Cardiac atrium fibroblast (primary cell): ENCODE measurements around the gene PIBF1. TPM values are rescaled to one million over a fixed set of nuclear protein-coding genes. Genes with fewer than 3 reads are reported as not detected.

Experiments used
- total RNA-seq: library from RNA; depleted of rRNA; stranded (reverse); fragments of >200 nt; gene quantifications from 2 replicates; pipeline ENCODE4 v1.2.3, GENCODE V29; 2015

Gene PIBF1, protein sequence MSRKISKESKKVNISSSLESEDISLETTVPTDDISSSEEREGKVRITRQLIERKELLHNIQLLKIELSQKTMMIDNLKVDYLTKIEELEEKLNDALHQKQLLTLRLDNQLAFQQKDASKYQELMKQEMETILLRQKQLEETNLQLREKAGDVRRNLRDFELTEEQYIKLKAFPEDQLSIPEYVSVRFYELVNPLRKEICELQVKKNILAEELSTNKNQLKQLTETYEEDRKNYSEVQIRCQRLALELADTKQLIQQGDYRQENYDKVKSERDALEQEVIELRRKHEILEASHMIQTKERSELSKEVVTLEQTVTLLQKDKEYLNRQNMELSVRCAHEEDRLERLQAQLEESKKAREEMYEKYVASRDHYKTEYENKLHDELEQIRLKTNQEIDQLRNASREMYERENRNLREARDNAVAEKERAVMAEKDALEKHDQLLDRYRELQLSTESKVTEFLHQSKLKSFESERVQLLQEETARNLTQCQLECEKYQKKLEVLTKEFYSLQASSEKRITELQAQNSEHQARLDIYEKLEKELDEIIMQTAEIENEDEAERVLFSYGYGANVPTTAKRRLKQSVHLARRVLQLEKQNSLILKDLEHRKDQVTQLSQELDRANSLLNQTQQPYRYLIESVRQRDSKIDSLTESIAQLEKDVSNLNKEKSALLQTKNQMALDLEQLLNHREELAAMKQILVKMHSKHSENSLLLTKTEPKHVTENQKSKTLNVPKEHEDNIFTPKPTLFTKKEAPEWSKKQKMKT
- total RNA-seq: 7.2 and 17.3 TPM in 2 replicates

DNA sequence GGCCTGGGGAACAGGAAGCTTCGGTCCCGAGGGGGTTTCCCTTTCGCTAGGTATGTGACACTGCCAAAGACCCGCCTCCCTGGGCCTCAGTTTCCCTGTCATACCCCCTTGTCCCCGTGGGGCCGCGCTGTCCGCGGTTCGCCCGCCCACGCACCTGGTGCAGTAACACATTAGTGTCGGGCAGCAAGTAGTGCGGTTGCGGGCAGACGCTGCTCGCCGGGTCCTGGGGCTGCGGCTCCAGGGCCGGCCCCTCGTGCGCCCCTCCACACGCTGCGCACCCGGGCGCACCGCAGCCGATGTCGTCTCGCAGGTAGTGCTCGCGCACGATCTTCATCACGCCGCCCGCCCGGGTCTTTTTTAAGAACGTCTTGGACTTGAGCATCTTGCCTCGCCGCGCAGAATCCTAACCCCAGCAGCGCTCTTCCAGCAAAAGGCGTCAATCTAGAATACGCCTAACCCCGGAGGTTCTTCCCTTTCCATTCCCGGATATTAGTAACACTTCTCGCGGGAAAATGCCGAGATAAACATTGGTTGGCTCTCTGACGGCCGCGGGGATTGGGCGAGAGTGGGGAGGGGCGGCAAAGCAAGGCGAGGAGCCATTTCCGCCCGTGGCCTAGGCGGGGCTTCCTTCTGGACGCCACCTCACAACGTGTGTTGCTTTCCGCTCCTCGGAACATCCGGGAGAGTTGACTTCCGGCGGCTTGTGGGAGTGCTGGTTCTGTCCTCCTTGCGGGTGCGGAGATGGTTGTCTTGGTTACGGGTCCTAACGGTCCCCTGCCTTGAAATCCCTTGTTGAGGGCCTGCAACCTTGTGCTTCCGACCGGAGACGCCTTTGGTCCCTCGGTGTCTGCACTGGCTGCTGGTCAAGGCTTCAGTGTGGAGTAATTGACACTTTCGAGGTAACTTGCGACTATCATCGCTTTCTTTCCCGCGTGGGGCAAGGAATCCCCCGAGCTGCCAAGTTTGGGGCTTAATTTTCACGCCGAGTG, at the start of gene PIBF1, which contains the start of gene DIS3:
PIBF1 (plus strand) TSS at position 683 of the 989 bp plus-strand sequence. CDS start 1,337 bp downstream, outside the sequence.
DIS3 (minus strand) TSS at position 450 of the 989 bp plus-strand sequence; CDS start at position 382, 68 bp downstream.

DNA sequence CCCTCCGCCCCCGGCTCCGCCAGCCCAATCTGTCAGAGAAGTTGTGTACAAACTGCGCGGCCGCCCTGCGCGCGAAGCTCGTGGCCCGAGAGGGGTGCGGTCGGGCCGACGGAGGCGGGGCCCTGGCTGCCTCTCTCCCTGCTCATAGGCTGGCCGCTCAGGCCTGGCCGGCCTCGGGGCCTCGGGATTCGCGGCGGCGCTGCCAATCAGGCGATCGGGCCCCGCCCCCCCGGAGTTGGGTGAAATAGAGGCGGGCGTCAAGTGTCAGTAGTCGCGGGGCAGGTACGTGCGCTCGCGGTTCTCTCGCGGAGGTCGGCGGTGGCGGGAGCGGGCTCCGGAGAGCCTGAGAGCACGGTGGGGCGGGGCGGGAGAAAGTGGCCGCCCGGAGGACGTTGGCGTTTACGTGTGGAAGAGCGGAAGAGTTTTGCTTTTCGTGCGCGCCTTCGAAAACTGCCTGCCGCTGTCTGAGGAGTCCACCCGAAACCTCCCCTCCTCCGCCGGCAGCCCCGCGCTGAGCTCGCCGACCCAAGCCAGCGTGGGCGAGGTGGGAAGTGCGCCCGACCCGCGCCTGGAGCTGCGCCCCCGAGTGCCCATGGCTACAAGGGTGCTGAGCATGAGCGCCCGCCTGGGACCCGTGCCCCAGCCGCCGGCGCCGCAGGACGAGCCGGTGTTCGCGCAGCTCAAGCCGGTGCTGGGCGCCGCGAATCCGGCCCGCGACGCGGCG, 277.0 kb downstream of the PIBF1 start, which contains the start of gene KLF5:
KLF5 (plus strand) TSS at position 270 of the 724 bp plus-strand sequence; CDS start at position 593, 323 bp downstream.

Other genes starting within 250 kb of the PIBF1 start
- 11.3 and 14.4 TPM in 2 replicates for gene MZT1, start 54.5 kb upstream of the PIBF1 start, total RNA-seq
- 2.3 and 3.2 TPM in 2 replicates for gene BORA, start 54.2 kb upstream of the PIBF1 start, total RNA-seq
- 20.4 and 22.4 TPM in 2 replicates for gene DIS3, start 233 bp upstream of the PIBF1 start, total RNA-seq